Tibial nerve (tissue), 4 donors: Measurements from ENCODE around the gene GP1BA.

ENCODE experiments used
- EP300 ChIP-seq, 2 donors: sonication (generic); formaldehyde crosslinking; IDR thresholded peaks; one replicate each; pipeline ENCODE4 v1.6.1; 2017; ENCODE audit warnings: antibody characterized with exemption in 2 of 2, mild to moderate bottlenecking in 1 of 2
- POLR2A ChIP-seq, 2 donors: fragments of 450-650 bp; IDR thresholded peaks; one replicate each; pipeline ENCODE4 v1.6.1; 2017; ENCODE audit warnings: antibody characterized with exemption in 2 of 2, mild to moderate bottlenecking in 2 of 2, moderate library complexity in 2 of 2
- TF ChIP-seq, protein P1 (sequence below), 5 experiments: fragments of 200-600 bp in 3 of 5; fragments of 450-650 bp in 2 of 5; sonication (generic) in 3 of 5; IDR thresholded peaks; one replicate each; pipeline ENCODE4 v1.5.1; 2016 to 2019; ENCODE audit warnings: antibody characterized with exemption in 5 of 5, mild to moderate bottlenecking in 3 of 5, moderate library complexity in 2 of 5

GRCh38 chr17:4971826-4972225, 39.7 kb downstream of the GP1BA start:
- TF ChIP-seq, protein P1, sequence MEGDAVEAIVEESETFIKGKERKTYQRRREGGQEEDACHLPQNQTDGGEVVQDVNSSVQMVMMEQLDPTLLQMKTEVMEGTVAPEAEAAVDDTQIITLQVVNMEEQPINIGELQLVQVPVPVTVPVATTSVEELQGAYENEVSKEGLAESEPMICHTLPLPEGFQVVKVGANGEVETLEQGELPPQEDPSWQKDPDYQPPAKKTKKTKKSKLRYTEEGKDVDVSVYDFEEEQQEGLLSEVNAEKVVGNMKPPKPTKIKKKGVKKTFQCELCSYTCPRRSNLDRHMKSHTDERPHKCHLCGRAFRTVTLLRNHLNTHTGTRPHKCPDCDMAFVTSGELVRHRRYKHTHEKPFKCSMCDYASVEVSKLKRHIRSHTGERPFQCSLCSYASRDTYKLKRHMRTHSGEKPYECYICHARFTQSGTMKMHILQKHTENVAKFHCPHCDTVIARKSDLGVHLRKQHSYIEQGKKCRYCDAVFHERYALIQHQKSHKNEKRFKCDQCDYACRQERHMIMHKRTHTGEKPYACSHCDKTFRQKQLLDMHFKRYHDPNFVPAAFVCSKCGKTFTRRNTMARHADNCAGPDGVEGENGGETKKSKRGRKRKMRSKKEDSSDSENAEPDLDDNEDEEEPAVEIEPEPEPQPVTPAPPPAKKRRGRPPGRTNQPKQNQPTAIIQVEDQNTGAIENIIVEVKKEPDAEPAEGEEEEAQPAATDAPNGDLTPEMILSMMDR (IDR thresholded peaks at IDR 0.05) = no peak
- TF ChIP-seq POLR2A (IDR thresholded peaks at IDR 0.05) (no peak), EP300 (IDR thresholded peaks at IDR 0.05) (no peak)
